IMR-90 (cell line): ENCODE measurements around the gene XPO6.

Source experiments
- CHD1 ChIP-seq: IDR thresholded peaks from 2 replicates; pipeline ENCODE4 v1.6.1; 2012; ENCODE audit warnings: low read depth, low read length, improper control_type of control experiment
- CTCF ChIP-seq: conservative IDR thresholded peaks from 2 replicates; pipeline ENCODE4 v1.5.1; 2012; ENCODE audit warnings: mild to moderate bottlenecking, low read depth, low read length, improper control_type of control experiment
- MAFK ChIP-seq: IDR thresholded peaks from 2 replicates; pipeline ENCODE4 v1.6.1; 2012; ENCODE audit warnings: low read depth, low read length, improper control_type of control experiment
- MAZ ChIP-seq: IDR thresholded peaks from 2 replicates; pipeline ENCODE4 v1.6.1; 2012; ENCODE audit warnings: low read depth, mild to moderate bottlenecking, low read length, improper control_type of control experiment, moderate library complexity, borderline replicate concordance
- MXI1 ChIP-seq: IDR thresholded peaks from 2 replicates; pipeline ENCODE4 v1.6.1; 2012; ENCODE audit warnings: low read depth, mild to moderate bottlenecking, low read length, moderate library complexity, borderline replicate concordance
- POLR2A ChIP-seq: IDR thresholded peaks from 2 replicates; pipeline ENCODE4 v1.6.1; 2012; ENCODE audit warnings: mild to moderate bottlenecking, low read depth, low read length
- RAD21 ChIP-seq: IDR thresholded peaks from 2 replicates; pipeline ENCODE4 v1.6.1; 2012; ENCODE audit warnings: low read length, improper control_type of control experiment
- RCOR1 ChIP-seq: IDR thresholded peaks from 2 replicates; pipeline ENCODE4 v1.6.1; 2012; ENCODE audit warnings: mild to moderate bottlenecking, low read length, improper control_type of control experiment; ENCODE audit not compliant: insufficient replicate concordance
- RFX5 ChIP-seq: IDR thresholded peaks from 2 replicates; pipeline ENCODE4 v1.8.0; 2012; ENCODE audit warnings: low read depth, mild to moderate bottlenecking, low read length, moderate library complexity
- SMC3 ChIP-seq: fragments of 150-350 bp; IDR thresholded peaks from 2 replicates; pipeline ENCODE4 v1.6.1; 2016; ENCODE audit warnings: low read depth, mild to moderate bottlenecking, antibody characterized with exemption, low read length, moderate library complexity
- TF ChIP-seq, protein P1 (sequence below): fragments of 150-350 bp; IDR thresholded peaks from 2 replicates; pipeline ENCODE4 v1.6.1; 2016; ENCODE audit warnings: low read depth, mild to moderate bottlenecking, low read length, moderate library complexity, borderline replicate concordance

GRCh38 chr16:28258567-28258966 lies 46.8 kb upstream of the XPO6 start:
- TF ChIP-seq CTCF (no peak), POLR2A (no peak), RFX5 (no peak), CHD1 (no peak), SMC3 (no peak), MAZ (no peak), MXI1 (no peak), RCOR1 (no peak), RAD21 (no peak), MAFK (no peak)
- TF ChIP-seq, protein P1, sequence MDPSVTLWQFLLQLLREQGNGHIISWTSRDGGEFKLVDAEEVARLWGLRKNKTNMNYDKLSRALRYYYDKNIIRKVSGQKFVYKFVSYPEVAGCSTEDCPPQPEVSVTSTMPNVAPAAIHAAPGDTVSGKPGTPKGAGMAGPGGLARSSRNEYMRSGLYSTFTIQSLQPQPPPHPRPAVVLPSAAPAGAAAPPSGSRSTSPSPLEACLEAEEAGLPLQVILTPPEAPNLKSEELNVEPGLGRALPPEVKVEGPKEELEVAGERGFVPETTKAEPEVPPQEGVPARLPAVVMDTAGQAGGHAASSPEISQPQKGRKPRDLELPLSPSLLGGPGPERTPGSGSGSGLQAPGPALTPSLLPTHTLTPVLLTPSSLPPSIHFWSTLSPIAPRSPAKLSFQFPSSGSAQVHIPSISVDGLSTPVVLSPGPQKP, result no peak
